ENCODE data around the gene HP1BP3.

Gene HP1BP3

GRCh38 chr1:20705203-20705755, 81.8 kb downstream of the HP1BP3 start:
- TF ChIP-seq, protein P1, sequence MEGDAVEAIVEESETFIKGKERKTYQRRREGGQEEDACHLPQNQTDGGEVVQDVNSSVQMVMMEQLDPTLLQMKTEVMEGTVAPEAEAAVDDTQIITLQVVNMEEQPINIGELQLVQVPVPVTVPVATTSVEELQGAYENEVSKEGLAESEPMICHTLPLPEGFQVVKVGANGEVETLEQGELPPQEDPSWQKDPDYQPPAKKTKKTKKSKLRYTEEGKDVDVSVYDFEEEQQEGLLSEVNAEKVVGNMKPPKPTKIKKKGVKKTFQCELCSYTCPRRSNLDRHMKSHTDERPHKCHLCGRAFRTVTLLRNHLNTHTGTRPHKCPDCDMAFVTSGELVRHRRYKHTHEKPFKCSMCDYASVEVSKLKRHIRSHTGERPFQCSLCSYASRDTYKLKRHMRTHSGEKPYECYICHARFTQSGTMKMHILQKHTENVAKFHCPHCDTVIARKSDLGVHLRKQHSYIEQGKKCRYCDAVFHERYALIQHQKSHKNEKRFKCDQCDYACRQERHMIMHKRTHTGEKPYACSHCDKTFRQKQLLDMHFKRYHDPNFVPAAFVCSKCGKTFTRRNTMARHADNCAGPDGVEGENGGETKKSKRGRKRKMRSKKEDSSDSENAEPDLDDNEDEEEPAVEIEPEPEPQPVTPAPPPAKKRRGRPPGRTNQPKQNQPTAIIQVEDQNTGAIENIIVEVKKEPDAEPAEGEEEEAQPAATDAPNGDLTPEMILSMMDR (conservative IDR thresholded peaks at IDR 0.05) = no peak
- no peak overlapping the region for H3K27ac ChIP-seq

DNA sequence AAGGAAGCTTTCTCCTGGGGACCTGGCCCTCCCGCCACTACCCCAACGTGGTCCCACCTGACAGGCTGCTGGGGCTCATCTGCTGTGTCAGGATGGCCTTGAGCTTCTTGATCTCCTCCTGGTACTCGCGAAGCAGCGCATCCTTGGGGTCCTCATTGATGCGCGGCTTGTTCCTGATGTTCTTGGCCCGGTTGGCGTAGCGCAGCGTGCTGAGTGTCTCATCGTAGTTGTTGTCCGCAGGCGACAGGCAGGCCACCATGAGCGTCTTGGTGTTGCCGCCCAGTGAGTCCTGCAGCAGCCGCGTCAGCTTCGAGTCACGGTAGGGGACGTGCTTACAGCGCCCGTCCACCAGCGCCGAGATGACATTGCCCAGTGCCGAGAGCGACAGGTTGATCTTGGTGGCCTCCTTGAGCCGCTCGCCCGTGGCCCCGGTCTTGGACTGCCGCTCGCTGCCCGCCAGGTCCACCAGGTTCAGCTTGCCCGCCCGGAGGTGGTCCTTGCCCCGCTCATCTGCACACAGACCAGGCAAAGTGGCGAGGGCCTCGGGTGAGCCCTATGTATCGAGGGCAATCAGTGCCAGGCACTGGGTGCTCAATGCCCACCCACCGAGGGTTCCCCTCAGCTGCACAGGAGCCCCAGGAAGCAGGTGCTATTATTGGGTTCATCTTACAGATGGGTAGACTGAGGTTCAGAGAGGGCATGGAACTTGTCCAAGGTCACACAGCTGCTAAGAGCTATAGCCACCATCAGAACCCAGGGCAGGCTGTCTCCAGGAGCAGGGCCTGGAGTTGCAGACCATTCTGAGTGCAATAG, 82.5 kb downstream of the HP1BP3 start:
- H3K27ac ChIP-seq = no peak overlapping the region
- TF ChIP-seq, protein P1 (conservative IDR thresholded peaks at IDR 0.05) = no peak

DNA sequence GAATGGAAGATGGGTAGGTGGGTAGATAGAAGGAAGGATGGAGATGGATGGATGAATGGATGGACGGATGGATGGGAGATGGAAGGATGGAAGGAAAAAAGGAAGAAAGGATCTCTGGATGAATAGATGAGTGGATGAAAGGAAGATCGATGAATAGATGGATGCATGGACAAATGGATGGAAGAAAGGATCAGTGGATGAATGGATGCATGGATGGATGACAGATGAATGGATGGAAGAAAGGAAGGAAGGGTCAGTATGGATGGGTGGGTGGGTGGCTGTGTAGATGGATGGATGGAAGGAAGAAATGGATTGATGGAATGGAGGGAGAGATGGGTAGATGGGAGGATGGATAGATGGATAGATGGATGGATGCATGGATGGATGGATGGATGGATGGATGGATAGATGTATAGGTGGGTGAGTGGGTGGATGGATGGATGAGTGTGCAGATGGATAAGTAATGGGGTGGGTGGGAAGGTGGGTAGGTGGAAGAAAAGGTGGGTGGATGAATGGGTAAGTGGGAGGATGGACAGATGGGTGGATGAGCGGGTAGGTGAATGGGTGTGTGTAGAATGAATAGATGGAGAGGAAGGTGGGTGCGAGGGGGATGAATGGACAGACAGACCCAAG, 83.9 kb downstream of the HP1BP3 start:
- TF ChIP-seq, protein P1 (conservative IDR thresholded peaks at IDR 0.05) = no peak
- H3K27ac ChIP-seq = no peak overlapping the region

DNA sequence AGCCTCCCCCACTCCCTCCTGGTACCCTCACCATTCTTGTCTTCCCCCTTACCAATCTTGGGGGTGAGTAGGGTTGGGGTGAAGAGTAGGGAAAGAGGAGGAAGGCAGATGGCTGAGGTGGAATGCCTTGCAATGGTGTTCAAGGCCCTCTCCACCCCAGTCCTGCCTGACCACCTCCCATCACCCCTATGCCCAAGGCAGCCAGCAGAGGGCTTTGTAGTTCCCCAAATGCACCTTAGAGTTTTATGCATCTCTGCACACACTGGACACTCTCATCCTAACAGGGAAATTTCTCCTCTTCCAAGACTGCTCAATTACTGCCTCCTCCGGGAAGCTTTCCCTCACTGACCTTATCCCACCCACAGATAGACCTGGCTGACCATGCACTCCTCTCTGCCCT, 84.7 kb downstream of the HP1BP3 start:
- TF ChIP-seq, protein P1 (conservative IDR thresholded peaks at IDR 0.05) = no peak; the same call in 1 of the 2 replicates
- H3K27ac ChIP-seq = no peak overlapping the region

DNA sequence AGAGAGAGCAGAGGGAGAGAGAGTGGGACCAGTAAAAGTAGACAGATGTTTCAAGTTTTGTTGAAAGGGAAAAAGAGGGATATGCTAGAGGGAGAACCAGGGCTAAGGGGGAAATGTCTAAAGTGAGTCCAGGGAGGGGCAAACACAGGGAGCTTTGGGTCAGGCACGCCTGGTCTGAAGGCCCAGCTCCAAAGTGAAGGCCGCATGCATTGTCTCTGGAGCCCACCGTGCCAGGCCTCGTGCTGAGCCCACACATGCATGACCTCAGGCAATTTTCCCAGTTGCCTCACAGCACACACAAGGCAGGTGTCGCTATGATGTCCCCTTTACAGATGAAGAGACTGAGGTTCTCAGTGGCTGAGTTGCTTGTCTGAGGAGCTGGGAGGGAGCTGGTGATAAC, 85.3 kb downstream of the HP1BP3 start:
- H3K27ac ChIP-seq = no peak overlapping the region
- TF ChIP-seq, protein P1 (conservative IDR thresholded peaks at IDR 0.05) = no peak

DNA sequence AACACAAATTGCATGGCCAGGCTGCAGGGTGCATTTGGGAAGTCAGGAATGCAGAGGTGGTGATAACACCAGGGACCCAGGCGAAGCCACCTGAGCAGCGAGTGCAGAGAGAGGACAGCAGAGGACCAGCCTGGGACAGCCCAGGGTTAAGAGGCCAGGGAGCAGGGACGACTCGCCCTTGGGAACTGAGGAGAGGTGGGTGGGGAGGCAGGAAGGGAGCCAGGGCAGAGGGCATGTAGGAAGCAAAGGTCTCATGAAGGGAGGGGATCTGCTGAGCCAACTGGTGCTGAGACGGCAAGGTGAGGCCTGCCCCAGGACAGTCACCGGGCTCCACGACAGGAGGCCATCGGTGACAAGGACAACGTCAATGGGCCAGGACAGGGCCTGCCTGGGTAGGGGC, 85.7 kb downstream of the HP1BP3 start:
- TF ChIP-seq, protein P1 (conservative IDR thresholded peaks at IDR 0.05) = no peak
- no peak overlapping the region for H3K27ac ChIP-seq

- TF ChIP-seq, protein P1 (conservative IDR thresholded peaks at IDR 0.05) = no peak
- no peak overlapping the region for H3K27ac ChIP-seq
Measured at GRCh38 chr1:20700636-20701215, 86.4 kb downstream of the HP1BP3 start.

All from VCaP (cell line).